Stimulated activated CD8-positive, alpha-beta memory T cell treated with anti-CD3 and anti-CD28 coated beads, Interleukin-7, amount 100 ng/mL, for 4 hours (primary cell): ENCODE results near the gene DRG1.
"Not testable (repeated sequence)": the region's sequence is repeated elsewhere in the genome, so short reads cannot be mapped to it uniquely, and the experiment has no call there.

Source experiments
- DNase-seq, 2 donors: peaks; one replicate each; pipeline ENCODE4 v3.0.0-alpha.2; 2020; ENCODE audit warnings: low read depth in 2 of 2

Gene DRG1, protein sequence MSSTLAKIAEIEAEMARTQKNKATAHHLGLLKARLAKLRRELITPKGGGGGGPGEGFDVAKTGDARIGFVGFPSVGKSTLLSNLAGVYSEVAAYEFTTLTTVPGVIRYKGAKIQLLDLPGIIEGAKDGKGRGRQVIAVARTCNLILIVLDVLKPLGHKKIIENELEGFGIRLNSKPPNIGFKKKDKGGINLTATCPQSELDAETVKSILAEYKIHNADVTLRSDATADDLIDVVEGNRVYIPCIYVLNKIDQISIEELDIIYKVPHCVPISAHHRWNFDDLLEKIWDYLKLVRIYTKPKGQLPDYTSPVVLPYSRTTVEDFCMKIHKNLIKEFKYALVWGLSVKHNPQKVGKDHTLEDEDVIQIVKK

DNA sequence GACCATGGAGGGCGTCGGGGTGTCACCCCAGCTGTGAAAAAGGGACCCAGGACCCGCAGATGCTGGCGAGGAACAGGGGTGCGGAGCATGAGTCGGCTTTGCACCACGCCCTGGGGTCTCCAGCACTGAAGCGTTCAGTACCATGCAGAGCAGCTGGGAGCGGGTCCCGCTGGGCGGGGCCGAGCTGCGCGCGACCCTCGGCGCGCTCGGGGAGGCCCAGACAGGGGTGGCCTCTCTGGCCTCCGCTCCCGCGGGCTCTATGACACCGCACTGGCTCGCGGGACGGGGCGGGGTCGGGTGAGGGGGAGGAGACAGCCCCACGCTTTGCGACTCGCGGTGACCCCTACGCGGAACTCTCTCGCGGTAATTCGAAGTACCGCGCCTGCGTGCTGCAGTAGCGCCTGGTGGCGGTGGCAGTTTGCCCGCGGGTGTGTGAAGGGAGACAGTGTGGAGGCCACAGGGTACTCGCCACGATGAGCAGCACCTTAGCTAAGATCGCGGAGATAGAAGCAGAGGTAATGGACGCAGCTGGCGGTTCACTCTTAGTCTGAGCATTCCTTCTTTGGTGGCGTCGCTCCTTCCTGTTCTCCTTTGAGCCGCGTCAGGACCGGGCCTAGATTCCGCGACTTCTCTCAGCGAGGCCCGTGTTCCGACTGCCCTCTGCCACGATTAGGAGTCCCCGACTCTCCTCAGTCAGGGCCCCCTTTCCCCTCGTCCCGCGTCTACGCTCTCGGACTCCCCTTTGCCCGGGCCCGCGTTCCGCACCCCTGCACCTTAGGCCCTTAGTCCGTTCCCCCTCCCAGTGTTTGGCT lies at the start of gene DRG1:
Gene DRG1 (plus strand): TSS at position 394 of the 812 bp plus-strand sequence. CDS start 80 bp downstream, at position 474.
- DNase-seq, result peak; percentile 92 to 96

DNA sequence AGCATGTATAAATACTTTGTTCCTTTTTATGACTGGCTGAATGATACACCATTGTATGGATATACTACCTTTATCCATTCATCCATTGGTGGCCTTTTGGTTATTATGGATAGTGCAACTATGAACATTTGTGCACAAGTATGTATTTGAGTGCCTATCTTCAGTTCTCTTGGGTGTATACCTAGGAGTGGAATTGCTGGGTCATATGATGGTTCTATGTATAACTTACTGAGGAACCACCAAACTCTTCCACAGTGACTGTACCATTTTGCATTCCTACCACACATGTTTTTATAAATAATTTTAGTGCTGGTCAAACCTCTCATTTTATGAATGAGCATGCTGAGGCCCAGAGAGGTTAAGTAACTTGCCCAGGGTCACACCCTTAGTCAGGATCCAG lies 49.4 kb upstream of the DRG1 start:
- DNase-seq, result no peak

DNA sequence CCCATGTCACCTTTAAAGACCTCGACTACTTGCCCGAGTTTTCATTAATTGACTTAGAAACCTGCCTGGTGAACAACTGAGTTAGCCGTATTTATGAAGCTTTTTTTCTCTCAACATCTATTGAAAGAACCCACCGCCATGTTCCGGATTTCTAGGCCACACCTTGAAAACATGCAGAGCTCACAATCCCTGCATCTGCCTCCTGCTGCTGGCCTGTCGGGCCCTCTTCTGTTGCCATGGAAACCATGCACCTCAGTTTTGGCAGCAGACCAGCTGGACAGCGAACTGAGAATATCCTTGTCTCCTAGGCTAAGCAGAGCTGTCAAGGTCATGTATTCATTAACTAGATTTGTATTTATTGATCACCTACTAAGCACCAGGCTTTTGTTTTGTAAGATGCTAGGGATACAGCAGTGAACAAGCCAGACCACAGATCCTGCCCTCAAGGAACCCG lies 49.0 kb upstream of the DRG1 start:
- DNase-seq, result no peak

DNA sequence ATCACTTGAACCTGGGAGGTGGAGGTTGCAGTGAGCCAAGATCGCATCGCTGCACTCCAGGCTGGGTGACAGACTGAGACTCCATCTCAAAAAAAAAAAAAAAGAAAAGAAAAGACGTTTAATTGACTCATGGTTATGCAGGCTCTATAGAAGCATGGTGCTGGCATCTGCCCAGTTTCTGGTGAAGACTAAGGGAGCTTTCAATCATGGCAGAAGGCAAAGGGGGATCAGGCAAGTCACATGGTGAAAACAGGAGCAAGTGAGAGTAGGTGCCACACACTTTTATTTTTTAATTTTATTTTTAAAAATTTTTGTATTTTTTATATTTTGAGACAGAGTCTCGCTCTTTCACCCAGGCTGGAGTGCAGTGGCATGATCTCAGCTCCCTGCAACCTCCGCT lies 44.9 kb upstream of the DRG1 start:
- DNase-seq, result no peak

DNA sequence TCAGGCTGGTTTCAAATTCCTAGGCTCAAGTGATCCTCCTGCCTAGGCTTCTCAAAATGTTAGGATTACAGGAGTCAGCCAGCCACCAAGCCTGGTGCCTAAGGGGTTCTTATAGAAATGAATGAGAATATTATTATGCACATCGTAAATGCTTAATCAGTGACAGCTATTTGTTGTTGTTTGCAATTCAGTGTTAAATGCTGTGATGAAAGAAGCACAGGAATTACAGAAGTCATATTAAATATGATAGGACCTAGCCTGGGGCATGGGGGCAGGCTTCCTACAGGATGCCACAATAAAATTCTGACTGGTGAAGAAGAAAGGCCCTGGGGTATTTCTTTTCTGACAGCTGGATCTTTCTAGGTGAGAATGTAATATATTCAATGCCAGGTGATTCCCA lies 39.4 kb upstream of the DRG1 start:
- no peak for DNase-seq

DNA sequence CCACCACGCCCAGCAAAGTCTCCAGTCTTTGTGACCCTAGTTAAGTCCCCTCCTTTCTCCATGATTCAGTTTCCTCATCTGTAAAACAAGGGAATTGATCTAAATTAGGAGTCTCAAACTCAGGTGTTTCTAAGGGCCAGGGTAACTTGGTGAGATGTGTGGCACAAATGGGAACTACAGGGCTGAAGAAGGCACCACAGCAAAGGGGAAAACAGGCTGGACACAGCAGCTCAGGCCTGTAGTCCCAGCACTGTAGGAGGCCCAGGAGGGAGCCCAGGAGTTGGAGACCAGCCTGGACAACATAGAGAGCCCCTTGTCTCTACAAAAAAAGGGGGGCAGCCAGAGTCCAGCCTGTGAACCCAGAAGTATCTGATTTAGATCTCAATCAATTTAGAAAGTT lies 37.7 kb upstream of the DRG1 start:
- DNase-seq, result no peak

DNA sequence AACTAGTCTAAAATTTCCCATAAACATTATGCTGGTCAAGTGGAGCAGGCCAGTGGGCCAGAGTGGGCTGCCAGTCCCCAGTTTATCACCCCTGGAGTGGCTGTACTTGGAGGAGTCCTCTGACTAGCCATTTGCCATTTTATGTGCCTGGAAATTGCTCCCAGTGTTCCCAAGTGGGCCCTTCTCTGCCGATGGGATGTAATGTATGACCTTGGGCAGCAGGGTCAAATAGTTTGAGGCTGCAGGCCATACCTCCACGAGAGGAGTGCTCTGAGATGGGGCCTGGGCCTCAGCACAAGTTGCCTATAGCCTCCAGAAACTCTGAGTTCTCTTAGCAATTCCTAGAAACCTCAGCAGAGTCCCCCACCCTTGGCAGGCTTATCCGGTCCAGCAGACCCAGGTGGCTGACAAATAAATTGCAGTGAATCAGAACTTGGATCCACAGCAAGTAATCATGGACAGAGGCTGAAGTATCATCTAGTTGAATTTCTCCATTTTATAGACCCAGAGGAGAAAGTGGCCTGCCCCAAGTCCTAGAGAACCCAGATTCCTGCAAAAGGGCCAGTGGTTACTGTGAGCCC lies 35.4 kb upstream of the DRG1 start:
- DNase-seq, result no peak

DNA sequence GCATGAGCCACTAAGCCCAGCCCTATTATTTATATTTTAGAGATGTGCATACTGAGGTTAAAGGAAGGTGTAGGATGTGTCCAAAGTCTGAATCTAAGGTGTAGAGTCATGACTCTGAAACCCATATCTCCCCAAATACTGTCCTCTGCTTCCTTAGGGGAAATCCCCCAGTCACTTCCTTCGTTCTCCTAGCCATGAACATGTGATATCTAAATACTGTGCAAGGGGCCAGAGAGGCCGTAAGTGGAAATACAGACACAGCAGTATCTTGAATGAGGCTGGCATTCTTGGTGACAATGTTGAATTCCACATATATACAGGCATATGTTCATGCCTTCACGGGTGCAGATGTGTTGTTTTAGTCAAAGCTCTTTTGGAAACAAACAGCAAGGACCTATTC lies 32.0 kb upstream of the DRG1 start:
- no peak for DNase-seq

DNA sequence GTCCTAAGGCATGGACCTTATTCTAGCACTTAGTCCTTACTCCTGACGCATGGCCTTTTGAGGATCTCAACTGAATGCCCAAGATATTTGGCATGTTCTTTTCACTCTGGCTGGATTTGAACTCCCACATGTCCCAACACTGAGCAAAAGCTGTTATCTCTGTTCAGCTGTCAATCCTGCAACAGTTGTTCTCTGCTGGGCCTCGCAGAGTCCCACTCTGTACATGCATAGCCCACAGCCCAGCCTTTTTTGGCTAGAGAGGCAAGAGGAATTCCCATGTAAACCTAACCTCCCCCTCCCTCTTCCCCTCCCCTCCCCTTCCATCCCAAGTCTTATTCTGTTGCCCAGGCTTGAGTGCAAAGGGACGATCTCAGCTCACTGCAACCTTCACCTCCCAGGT lies 21.8 kb upstream of the DRG1 start:
- no peak for DNase-seq

DNA sequence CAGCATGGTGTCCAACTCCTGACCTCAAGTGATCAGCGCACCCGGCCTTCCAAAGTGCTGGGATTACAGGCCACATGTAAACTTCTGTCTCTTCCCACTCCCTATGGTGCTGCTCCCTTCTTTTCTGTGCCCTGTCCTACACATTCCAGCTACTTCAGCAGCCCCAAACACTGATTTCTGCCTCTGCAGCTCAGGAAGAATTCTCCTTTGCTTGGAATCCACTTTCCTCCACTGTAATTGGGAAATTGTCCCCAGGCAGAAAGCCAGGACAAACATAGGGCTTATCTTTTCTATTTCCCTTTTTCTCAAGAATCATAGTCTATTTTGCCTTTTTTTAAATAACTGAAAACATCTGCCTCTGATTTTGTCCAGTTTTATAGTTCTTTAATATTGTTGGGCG lies 21.3 kb upstream of the DRG1 start:
- DNase-seq, result no peak

DNA sequence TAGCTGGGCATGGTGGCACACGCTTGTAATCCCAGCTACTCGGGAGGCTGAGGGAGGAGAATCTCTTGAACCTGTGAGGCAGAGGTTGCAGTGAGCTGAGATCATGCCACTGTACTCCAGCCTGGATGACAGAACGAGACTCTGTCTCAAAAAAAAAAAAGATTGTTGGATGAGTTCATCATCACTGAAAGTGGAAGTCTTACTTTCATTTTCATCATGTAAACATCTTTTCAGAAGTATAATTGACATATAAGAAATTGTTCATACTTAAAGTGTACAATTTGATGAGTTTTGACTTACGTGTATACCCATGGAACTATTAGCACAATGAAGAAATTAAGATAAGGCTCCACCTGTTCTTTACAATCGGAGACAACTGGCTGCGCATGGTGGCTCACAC lies 20.8 kb upstream of the DRG1 start:
- DNase-seq, result not testable (repeated sequence)

DNA sequence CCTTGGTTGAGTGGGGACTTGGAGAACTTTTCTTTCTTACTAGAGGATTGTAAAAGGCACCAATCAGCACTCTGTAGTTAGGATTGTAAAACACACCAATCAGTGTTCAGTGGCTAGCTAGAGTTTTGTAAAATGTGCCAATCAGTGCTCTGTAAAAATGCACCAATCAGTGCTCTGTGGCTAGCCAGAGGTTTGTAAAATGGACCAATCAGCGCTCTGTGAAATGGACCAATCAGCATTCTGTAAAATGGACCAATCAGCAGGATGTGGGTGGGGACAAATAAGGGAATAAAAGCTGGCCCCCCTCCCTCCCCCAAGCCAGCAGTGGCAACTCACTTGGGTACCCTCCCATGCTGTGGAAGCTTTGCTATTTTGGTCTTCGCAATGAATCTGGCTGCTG lies 5.5 kb upstream of the DRG1 start:
- DNase-seq, result no peak

DNA sequence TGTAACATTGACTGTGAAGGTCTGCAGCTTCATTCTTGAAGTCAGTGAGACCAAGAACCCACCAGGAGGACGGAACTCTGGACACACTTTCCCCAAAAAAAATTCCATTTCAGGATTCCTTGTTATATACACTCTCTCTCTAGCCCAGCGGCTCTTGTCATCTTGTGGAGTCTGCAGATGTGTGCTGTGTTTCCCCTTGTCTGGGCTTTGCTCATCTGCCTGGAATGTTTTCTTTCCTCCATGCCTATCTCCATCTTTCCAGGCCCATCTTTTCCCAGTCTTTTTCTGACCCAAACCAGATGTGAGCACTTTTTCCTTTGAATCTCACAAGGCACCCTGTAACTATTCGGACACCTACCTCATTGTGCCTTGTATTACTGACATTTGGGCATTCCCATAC lies 5.1 kb upstream of the DRG1 start:
- no peak for DNase-seq

DNA sequence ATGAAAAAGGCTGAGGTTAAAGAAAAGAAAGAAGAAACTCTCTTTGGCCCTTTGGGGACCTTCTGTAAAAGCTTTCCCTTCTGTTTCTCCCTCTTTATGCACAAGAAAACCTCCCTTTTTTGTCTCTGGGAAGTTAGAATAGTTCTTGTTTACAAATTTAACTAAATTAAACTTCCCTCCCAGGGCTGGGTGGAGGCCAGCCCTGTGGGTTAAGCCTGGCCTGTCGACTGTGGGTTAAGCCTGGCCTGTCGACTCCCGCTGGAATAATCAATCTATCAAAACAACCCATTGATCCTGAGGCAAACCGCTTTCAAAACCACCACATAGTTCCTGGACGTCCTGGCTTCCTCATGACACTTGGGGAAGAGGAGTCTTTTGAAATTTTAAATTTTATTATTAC lies 1.2 kb upstream of the DRG1 start:
- DNase-seq, result no peak

DNA sequence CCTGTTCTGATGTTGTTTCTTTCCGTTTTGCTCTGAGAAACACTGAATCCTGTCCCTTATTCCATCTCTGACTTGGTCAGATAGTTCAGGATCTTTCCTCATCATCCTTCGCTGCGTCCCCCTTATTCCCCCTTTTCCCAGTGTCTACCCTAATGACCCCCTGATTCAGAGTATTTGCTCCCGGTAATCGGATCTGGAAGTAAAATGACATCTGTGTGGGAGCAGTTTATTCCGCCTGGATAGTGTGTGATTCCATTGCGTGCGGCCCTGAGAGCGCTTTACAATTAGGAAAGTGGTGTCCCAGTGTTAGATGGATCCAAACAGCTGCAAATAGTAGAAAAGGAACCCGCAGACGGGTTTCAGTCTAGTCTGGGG lies 606 bp downstream of the DRG1 start:
- no peak for DNase-seq

DNA sequence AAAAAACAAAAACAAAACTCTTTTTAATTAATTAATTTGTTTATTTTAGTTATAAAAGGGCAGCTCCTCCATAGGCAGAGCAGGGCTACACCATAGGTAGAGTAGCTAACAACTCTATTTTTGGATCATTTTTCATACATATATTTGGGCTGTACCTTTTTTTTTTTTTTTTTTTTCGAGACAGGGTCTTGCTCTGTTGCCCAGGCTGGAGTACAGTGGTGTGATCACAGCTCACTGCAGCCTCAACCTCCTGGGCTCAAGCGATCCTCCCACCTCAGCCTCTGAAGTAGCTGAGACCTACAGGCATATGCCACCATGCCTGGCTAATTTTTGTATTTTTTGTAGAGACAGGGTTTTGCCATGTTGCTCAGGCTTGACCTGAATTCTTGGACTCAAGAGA lies 2.9 kb downstream of the DRG1 start:
- not testable (repeated sequence) for DNase-seq

DNA sequence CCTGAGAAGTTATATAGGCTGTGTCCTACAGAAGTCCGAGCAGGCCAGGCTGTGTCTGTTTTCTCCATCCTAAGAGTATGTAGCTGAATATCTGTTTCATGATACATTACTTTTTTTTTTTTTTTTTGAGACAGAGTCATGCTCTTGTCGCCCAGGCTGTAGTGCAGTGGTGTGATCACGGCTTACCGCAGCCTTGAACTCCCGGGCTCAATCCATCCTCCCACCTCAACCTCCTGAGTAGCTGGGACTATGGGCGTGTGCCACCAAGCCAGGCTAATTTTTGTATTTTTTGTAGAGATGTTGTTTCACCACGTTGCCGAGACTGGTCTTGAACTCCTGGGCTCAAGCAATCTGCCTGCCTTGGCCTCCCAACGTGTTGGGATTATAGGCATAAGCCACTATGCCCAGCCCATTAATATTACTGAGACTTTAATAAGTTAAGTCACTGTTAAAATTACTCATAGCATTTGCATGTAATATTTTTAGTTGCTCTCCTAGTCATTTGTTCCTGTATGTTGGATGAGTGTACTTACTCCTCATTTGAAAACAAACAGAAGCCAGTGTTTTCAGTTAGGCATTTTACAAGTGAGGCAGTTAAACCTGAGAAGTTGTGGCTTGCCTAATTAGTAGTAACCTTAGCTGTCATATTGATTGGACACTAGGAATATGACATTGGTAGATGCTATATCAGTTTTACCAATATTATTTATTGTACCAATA lies 26.1 kb downstream of the DRG1 start:
- DNase-seq, result no peak

DNA sequence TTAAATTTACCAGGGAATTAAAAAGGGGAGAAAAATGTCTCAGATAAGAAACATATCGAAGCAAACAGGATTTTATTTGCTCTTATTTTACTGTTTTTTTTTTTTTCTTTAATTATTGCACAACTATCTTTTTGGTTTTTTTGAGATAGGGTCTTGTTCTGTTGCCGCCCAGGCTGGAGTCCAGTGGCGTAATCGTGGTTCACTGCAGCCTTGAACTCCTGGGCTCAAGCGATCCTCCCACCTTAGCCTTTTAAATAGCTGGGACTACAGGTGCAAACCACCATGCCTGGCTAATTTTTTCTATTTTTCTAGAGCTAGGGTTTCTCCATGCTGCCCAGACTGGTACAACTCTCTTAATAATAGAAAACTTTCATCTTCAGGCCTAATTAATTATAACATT lies 32.5 kb downstream of the DRG1 start:
- no peak for DNase-seq

DNA sequence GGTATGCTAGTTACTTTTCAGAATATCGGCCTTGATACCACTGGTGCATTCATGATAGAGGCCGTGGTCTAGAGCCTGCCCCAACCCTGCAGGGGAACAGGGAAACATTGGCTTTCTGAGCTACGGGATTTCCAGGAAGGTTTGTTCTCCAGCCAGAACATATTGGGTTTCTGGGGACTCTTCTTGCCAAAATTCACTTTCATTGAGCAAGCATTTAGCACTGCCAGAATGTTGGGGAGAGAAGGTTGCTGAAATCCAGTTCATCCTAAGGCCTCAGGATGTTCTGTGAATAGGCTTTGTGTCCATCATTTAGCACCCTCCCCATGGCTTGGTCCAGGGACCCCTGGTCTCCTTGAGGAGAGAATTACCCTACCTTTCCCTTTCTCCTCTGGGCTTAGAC lies 36.7 kb downstream of the DRG1 start:
- no peak for DNase-seq

DNA sequence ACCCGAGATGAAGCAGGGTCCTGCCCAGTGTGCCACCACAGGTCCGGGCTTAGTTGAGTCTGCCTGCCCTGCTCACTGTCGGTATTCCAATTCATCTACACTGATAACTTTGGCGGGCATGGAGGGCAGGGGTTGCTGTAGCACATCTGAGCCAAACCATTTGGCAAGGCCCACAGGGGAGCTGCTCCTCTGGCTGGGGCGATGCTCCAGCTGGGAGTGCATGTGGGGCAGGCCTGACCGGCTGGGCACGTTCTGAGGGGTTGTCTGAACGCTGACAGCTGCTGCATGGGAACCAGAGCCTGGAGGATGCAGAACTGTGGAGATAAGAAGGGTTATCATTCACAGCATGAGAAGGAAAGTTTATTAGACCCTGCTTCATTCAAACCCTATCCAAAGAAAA lies 40.4 kb downstream of the DRG1 start:
- no peak for DNase-seq

DNA sequence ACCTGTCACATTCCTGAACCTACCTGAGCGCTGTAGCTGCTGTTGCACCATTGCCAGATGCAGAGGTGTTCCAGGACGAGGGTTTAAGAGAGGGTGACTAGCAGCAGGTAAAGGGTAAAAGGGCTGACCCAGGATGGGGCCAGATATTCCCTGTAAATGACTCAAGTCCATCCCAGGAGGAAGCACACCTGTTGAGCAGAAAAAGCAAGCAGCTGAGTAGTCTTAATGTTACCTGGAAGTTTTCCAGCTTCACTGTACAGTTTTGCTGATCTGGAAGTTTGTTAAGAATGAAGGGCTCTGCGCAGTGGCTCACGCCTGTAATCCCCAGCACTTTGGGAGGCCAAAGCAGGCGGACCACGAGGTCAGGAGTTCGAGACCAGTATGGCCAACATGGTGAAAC lies 41.3 kb downstream of the DRG1 start:
- no peak for DNase-seq

DNA sequence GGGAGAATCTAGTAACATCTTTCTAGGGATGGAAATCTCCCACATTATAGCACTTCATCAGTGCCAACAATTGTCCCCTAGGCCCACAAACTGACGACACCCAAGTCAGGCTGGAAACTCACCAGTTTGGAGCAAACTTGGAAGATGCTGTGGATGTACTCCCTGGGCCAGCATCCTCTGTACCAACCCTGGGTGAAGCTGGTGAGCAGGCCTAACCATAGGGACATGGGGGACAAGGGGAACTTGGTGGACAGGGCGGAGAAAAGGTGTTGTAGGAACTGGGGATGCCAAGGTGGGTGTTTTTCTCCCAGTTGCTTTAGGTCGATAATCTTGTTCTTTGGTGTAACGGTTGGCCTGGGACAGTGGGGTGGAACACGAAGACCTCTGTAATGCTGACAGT lies 42.2 kb downstream of the DRG1 start:
- DNase-seq, result no peak
